Caki2 (cell line): ENCODE data around the gene EXT2. TPM values are rescaled to one million over a fixed set of nuclear protein-coding genes. Genes with fewer than 3 reads are reported as not detected.

ENCODE experiments used
- DNase-seq: peaks from one replicate; pipeline ENCODE4 v3.0.0-alpha.2; 2015; ENCODE audit warnings: low read depth
- in situ Hi-C: cut with HindIII; loops from 2 replicates; pipeline ENCODE4 v1.10.0; 2016; ENCODE audit warnings: low sequenced_read_pairs, low pct_unique_long_range_greater_than_20kb, mixed read lengths
- total RNA-seq: library from RNA; depleted of rRNA; stranded (reverse); fragments of >200 nt; shearing (Covaris generic); gene quantifications from 2 replicates; pipeline ENCODE4 v1.2.3, GENCODE V29; 2014; ENCODE audit warnings: low replicate concordance

EXT2 gene
- total RNA-seq, 1 experiment from 2014 or later = 89.6 TPM

DNA sequence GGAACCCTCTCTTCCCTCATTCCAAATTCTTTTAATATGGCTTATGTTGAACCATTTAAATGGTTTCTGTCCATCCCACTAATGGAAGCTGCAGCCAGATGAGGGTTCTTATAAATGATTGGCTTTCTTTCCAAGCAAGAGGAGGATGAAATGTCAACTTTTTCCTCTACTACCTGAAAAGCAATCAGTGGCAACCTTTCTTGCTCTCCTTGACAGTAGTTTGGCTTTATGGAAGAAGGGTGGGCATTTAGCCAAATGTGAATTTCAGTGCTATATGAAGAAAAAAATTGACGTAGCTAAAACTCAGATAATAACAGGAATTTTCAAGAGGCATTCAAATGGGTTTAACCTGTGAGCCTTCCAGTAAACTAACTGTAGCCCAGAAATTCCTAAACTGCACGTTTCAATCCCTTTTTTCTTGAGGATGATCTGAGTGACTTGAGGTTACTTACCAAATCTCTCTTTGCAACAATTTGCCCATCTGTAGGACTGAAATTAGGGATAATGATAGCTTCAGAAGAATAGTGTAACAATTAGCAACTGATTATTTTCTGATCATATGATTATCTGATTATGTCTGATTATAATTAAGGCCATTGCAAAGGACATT lies 90.9 kb downstream of the EXT2 start:
- in situ Hi-C loops = no loop called here
- DNase-seq = no peak

DNA sequence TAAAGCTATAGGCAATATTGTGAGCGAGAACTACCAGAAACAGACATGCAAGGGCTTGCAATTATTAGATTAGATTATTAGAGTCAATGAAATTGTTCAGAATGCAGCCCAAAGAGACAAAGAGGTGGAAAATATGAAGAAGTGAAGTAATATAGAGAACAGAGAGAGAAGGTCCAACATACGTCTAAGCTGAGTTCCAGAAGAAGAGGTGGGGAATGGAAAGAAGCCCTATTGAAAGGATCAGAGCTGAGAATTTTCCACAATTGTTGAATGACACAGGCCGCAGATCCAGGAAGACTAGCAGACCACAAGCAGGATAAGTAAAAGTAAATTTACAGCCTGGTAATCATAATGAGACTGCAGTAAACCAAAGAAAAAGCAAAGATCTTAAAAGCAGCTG lies 93.2 kb downstream of the EXT2 start:
- in situ Hi-C loops = no loop called here
- DNase-seq = peak; percentile 16

DNA sequence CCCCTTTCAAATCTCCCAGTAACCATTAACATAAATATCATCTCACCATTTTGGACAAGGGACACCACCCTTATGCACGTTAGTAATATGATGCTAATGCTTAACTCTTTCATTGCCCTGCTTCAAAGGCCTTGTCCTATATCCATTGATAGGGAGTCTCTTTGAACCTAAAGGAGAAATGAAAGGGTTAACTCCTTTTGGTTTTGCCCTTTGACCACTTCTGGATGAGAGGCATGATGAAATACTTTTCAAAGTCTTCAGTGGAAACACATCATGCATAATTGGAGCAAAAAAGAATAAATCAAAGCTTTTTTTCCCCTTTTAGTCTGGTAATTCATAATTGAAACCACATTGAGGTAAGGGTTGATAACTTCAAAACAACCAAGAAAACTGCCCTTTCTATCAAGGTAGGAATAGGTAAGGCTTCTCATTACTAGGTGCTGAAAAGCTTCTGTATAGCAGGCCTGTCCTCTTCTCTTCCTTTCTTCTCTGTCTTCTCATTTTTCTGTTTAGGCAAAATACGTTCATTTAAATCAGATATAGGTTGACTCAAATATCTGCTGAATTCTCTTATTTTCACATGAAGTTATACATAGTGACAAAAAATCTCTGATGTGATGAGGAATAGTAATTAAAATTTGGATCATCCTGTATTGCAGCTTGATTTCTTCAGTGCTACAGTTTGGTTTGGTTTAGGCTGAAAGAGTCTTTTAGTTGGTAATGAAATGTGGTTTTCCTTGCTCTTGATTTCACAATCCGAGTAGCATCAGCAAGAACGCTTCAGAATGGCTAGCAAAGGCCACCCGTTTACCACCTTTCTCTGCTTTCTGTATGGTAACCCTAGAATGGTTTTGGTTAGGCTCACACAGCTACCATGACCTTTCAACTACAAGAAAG lies 94.8 kb downstream of the EXT2 start:
- in situ Hi-C loops = no loop called here
- no peak for DNase-seq

DNA sequence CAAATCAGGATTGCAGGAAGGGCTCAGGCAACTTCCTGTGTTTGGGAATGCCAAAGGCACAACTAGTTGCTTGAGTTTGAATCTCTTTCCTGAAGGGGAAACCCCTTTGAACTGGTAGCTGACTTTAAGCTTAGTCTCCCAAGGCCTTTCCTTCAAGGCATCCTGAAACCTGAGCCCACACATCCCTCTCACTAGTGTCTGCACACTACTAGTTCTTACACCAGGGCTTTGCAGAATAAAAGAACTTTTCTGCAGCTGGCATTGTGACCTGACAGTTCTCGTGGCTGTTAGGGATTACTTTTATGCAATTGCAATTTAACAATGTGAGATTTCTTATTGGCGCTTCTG lies 95.4 kb downstream of the EXT2 start:
- in situ Hi-C loops = no loop called here
- no peak for DNase-seq

DNA sequence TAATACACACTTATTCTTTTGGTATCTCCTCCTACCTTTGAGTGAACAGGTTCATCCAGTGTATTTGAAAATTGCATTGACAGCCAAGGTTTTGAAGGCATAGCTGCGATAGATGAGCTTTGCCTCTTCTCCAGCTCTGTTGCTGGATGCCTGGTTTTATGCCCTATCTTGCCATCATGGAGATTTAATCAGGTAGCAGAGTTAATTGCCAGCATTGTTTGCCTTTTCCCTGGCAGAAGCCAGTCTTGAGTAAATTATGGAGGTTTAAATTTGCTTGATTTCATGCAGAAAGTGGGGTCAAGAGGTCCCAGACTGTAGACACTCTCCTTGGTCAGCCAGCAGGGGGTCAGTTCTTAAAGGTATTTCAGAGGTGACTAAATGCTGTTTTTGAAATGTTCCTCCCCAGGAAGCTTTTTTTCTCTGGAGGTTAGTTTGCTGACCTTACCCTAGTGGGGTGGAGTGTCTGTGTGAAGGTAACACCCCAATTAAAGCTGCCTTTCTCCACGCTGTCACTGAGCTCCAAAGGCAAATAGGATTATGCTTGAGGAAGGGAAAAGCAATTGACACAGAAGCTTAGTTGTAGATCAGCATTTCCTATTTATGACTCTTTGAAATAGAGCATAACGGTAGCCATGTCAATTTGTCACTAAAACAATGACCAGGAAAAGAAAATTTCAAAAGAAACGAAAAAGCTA lies 96.0 kb downstream of the EXT2 start:
- no peak for DNase-seq
- in situ Hi-C loops = no loop called here

DNA sequence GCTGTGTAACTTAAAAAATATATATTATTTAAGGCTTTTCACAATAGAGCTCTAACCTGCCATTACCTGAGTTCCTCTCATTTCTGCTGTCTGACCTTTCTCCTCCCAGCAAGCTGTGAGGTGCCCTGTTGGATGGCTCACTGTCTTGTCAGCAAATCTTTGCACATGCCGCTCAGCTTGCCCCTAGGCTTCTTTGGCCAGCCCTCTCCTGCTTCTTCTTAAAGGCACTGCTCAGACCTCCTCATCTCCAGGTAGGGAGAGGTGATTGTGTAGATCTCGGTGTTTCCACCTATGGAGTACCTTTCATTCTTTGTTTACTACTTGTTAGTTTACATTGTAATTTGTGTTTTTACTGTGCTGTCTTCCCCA lies 96.5 kb downstream of the EXT2 start:
- in situ Hi-C loops = no loop called here
- DNase-seq = no peak

DNA sequence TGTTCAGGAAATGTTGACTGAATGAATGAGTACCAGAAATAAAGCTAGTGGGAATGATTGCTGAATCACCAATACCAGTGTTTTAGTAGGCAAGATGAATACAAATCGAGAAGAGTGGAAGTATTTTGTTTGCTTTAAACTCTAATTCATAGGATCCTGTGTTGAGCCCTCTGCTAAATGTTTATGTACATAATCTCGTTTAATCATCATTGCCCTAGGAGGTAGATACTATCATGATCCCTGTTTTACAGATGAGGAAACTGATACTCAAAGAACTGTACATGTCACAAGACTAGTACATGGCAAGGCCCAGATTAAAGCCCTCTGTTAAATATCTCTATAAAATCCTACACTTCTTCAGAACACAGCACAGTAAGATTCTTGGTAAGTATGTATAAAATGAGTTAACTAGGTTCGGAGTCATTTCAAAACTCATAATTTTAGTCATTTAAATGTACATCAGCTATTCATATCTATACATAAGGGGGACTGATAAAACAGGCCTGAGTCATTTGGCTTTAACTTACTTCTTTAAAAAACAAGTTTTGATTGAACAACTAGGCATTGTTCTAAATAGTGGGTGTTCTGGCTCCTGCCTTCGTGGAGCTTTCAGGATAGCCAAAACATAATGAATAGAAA lies 97.1 kb downstream of the EXT2 start:
- in situ Hi-C loops = no loop called here
- no peak for DNase-seq

DNA sequence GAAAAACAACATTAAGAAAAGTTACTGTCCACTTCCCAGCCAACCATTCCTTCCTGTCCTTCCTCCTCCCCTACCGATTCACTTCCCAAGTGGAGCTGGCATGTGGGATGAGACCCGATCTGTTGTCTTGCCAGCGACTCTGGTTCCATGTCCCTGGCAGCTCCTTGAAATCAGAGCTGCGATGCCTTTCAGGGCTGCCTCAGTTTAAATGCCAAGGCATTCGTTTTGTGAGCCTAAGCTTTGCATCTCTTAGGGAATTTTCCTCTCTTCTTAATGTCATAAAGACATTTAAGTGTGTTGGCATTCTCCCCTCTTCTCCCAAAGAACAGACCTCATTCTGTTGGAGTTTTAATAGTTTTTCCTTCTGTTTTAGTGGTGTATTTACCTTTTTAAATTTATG lies 98.4 kb downstream of the EXT2 start:
- in situ Hi-C loops = no loop called here
- DNase-seq = no peak

DNA sequence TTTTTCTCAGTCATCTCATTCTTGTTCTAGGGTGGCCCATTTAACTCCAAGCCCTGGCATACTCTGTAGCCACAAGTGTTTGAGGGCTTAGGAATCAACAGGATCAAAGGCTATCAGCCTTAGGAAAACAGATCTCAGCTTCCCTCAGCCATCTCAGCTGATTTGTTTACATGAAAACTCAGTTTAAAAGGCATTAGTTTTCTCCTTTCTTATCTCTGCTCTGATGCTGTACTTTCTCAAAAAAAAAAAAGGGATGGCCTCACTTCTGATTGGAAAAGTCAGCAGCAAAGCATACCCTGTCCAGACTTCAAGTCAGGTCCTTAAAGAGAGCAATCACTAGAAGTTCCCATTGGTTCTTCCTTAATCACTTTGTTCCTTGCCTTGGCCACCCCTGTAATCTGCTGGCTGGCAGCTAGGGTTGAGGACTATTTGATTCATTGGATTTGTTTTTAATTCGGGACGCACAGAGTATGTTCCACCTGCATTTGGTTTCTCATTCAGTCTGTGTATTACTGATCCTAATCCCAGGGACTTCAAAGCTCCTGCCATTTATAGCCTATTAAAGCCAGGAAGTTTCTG lies 102.8 kb downstream of the EXT2 start:
- in situ Hi-C loops = no loop called here
- no peak for DNase-seq

DNA sequence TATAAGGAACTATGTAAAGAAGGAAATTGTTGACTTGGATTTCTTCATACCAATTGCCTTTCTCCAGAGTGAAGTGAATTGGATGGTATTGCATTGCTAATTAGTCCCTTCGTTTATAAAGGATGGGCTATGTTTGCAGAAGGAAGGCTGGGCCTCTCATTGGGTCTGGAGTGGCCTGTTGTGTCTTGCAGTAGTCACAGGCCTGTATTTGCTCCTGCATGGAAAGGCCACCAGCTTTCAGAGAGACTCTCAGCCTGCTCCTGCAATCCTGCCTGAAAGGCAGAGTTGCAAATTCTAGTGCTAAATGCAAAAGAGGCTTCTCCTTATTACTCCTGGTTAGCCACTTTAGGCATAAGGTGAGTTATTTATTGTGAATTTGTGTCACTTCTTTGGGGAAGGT lies 103.8 kb downstream of the EXT2 start:
- in situ Hi-C loops = no loop called here
- DNase-seq = no peak

DNA sequence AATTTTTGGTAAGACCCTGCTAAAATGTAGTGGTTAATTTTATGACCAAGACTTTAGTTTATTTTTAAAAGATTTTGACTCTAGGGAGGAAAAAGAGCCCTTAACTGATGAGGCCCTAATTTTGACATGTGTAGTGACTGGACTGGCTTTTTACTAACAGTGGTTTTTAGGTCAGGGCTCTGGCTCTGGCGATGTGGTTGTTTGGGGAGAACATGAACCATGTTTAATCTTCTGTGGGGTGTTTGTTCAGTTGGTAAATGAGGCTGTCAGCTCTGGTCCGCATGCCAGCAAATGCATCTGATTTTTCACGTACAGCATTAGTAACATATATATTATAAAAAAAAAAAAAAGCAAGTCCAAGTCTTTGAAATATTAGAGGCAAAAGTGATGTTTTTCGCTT lies 104.3 kb downstream of the EXT2 start:
- in situ Hi-C loops = no loop called here
- no peak for DNase-seq

DNA sequence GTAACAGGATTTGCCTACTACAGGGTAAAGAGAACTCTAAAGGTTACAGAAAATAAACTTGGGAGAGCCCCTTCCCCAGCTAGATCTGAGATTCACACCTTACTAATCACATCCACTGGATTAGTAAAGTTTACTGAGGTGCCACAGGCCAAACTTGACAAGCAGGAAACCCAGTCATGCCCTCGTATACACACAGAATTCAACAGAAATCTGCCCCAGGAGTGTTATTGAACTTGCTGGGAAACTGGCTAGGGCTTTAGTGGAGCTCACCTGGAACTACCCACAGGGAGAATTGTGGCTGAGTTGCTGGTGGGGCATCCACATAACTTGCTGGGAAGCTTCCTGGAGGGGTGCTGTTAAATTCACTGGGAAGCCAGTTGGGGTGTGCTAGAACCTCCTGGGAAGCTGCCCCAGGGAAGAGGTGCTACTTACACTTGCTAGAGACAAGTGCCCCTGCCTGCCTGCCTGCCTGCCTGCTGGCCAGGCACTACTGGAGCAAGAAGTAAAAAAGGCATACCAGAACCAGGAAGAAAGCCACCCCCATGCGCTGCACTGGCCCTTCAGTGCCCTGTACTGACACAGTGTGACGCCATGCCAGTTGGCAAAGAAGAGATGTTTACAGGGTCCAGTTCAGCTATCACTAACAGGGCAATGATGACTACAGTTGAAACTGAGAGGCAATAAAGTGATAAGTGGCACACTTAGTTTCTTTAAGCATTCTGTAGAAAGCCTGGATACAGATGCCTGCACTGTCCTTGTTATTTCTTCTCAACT lies 108.0 kb downstream of the EXT2 start:
- no peak for DNase-seq
- in situ Hi-C loops = no loop called here

DNA sequence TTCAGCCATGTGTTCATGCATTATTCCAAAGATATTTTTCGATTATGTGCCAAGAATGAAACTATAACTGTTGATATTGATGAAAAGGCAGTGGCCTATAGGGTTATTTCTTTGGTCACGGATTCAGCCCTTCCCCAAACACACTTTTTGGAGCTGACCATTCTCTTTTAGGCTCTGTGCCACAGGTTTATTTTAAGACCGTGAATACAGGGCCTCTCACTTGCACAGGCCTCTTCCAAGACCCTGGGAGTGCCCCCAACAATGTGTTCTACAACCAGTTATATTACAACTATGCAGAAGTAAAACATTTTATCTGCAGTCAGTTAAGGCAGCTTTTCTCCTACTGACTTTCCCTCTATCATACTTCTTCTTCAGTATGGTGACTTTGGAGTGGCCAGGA lies 109.9 kb downstream of the EXT2 start:
- in situ Hi-C loops = no loop called here
- no peak for DNase-seq

DNA sequence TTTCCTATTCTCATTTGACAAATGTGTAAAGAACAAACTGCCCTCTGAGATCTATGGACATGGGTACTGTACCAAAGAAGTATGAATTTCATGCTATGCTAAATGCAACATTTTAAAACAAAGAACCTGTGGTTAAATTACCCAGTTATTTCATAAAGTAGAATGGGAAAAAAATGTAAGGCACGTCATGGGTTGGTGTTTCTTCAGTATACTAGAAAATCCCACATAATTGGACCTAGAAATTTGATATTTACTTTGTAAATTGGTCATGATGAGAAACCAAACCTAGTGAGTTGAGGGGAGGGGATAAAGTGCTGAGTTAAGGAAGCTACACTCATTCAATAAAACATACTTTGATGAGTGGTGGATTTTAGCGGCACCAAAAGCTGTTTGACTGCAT lies 110.4 kb downstream of the EXT2 start:
- DNase-seq = no peak
- in situ Hi-C loops = no loop called here

DNA sequence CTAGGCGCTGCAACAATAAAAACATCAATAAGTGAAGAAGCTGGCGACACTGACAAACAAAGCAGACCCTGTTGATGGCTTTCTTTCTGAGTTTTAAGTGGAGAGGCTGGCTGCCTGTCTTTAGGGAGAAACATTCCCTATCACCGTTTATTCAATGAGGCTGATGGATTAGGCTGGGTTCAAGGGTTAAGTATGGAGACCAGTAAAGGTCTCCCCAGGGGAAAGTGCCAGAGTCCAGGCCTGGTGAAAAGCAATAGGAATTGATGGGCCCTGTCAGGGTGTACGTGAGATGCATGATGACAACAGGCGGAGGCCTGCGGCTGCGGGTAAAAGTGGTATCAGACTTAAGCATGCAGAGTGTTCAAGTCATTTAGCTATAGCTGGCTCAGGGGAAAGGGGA lies 111.8 kb downstream of the EXT2 start:
- in situ Hi-C loops = no loop called here
- no peak for DNase-seq

DNA sequence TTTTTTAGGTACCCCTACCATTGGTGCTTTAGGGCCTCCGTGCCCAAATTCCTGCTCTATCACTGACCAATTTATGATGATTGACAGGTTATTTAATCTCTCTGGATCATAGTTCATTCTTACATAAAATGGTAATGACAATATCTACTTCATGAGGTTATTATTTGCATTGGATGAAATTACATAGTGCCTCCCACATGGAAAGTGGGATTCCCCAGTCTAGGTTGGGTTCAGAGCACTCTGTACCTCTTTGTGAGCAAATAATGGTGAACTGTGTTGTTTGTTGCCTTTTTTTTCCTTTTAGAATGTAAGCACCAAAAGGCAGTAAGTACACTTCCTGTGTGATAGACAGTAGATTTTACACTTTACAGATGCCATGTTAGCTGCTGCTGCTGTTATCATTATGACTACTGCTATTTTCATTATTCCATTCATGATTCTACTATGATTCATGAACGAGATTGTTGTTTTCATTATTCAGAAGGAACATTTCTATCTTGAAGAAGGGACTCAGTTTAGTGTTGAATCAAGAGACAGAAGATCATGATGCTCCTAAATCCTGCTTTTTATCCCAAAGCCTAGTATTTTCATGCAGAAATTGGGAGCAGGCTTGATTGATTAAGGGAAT lies 113.6 kb downstream of the EXT2 start:
- in situ Hi-C loops = no loop called here

DNA sequence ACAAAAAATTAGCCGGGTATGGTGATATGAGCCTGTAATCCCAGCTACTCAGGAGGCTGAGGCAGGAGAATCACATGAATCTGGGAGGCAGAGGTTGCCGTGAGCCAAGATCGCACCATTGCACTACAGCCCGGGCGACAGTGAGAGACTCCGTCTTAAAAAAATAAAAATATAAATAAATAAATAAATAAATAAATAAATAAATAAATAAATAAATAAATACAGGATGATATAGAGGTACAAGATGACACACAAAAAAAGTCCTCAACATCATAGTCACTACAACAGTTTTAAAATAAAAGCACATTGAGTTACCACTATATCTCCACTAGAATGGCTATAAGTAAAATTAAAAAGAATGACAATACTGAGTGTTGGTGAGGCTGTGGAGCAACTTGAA lies 116.7 kb downstream of the EXT2 start:
- in situ Hi-C loops = no loop called here
- no peak for DNase-seq

More for the DNA sequence above, 113.6 kb downstream of the EXT2 start:
- no peak for DNase-seq

DNA sequence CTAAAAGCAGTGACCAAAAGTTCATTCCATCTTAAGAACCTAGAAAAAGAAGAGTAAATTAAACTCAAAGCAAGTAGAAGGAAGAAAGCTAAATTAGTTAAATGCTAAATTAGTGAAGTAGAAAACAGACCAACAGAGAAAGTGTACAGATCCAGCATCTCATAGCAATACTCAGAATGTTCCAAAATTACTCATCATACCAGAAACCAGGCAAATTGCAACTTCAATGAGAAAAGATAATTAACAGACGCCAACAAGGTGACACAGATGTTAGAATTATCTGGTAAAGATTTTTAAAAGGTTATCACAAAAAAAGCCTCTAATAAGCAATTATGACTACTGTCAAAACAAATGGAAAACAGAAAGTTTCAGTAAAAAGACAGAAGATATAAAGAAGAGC lies 117.7 kb downstream of the EXT2 start:
- in situ Hi-C loops = no loop called here
- DNase-seq = no peak
